NOMO-1 treated with DMSO at 0.1 percent for 48 hours (cell line): ENCODE results near the gene ST7.

Source experiments
- DNase-seq: peaks from one replicate; lab custom pipeline; 2025; ENCODE audit not compliant: unreplicated experiment; lab: John Stamatoyannopoulos, UW

Gene ST7

DNA sequence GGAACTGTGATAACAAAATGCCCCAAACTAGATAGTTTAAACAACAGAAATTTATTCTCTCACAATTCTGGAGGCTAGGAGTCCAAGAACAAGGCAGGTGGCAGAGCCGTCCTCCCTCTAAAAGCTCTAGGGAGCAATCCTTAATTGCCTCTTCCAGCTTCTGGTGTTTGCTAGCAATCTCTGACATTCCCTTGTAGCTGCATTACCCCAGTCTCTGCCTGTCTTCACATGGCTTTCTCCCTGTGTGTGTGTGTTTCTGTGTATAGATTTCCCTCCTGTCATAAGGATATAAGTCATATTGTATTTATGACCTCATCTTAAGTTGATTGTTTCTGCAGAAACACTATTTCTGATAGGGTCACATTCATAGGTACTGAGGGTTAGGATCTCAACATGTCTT, 192.0 kb downstream of the ST7 start:
- DNase-seq, result no peak

DNA sequence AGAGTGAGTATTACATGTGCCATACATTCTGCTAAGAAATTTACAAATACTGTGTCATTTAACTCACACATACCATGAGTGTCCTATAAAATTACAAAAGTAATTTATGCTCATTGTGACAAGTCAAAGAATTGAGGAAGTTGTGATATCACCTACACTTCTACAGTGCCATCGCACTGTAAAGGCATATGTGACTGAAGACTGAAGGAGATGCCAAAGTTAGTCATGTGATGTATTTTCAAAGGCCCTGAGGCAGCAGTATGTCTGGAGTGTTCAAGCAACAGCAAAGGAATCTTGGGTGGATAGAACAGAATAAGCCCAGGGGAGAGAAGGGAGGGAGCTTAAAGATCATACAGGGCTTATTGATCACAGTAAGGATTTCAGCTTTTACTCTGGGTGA, 192.8 kb downstream of the ST7 start:
- DNase-seq, result peak; percentile 17

DNA sequence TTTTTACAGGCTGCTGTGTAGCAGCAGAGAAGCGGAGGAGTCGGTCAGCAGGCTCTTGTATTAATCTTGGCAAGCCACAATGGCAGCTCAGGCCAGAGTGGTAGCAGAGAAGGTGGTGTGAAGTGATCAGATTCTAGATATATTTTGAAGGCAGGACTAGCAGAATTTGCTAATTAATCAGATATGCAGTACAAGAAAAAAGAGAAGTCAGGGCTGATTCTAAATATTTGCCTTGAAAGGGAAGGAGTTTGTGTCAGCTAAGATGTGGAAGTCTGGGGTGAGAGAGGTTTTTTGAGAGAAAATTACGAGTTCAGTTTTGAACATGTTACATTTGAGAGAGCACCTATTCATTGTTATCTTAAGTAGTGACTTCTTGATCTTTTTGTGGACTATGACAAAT, 193.2 kb downstream of the ST7 start:
- peak; percentile 8 for DNase-seq

DNA sequence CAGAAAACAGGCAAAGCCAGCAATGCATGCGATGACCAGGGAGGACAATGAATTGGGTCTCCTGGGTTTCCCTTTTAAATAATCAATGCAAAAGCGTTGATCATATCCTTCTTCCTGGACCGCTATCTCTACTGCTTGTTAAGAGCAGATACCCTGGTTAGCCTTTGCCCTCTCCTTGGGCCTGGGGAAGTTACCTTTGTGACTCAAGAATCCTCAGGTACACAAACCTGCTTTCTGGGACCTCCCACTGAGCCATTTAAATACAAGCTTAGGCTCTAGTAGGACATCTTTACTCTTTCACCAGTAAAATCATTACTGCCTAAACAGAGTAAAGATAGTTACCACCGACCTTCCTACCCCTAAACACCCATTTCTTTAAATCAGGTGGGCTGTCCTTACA, 195.7 kb downstream of the ST7 start:
- no peak for DNase-seq

DNA sequence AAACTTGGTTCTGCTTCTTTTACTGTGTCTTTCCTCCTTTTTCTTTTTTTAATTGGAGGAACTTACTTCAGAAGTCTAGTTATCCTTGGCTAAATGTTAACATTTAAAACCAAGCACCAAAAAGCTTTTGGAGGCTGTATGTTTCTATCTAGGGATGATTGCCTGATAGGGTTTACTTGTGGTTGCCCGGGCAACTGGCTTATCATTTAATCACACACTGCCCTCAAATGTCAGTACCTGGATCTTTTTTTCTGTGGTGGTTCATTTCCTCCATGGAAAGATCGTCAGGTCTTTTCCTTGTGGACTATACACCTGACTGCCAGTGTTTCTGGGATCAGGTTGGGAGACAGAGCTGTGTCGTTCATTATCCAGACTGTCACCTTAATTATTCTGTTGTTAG, 196.4 kb downstream of the ST7 start:
- DNase-seq, result no peak

DNA sequence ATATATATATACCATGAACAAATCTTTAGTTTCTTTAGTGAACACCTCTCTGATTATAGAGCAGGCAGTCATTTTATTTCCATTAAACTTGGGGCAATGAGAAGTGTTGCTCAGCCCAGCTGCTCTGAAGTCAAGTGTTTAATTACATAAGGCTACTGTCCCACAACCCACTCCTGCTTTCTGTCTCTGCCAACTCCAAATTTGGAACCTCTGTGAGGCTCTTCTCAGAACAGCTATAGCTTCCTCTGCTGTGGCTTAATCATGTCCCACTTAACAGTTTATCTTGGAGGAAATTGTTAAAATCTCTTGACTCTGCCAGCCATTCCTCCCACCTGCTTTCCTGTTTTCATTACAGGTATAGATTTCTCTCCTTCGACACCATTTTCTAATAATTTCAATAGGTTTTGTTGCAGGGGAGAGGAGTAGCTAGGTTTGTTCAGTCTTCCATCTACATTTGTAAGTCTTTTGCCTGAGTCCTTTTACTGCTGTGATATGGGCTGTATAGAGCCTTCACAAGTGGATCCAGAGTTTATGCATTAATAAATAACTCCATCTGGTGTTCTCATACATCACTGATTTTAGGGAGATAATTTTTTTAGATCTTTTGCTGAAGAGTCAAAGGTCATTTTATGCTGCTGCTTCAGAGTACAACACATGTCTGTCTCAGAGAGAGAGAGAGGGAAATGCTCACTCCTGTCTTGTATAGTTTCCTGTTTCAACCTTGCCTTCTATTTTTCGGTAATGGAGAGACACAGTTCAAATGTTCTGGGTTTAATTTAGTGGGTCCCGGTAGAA, 199.1 kb downstream of the ST7 start:
- DNase-seq, result no peak

DNA sequence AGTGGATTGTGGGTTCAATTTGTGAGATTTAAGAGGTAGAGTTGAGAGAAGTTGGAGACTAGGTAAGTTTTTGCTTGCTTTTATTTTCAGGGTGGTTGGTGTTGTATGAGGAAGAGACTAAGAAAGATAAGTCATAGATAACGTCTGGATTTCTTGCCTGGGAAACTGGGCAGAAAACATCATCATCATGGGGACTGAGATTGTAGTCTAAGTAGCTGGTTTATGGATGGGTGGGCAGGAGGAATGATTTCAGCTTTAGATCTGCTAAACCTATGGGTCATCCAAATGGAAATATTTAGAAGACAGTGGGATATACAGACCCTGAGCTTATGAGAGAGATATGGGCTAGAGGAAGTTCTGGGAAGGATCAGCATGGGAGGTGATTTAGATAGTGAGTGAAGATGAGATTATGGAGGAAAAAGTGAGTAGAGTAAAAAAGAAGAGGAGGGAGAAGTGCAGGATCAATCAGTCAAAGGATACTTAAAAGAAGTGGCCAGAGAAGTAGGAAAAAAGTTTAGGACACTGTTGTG, 199.8 kb downstream of the ST7 start:
- no peak for DNase-seq

DNA sequence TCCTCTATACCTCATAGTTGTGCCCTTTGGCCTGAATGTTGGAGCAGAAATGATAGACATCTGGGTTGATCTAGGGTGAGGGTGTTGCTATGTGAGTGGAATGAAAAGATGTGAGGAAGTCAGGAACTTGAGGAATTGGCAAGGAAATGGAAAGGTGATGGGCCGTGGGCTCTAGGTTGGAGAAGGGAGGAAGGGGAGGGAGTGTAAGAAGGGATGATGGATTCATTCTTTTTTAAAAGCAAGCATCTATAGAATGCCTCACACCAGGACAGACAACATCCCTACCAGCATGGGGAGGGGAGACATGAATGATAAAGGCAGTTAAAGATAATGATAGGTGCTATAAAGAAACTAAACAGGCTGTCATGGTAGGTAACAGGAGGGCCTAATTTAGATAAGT, 201.4 kb downstream of the ST7 start:
- no peak for DNase-seq

DNA sequence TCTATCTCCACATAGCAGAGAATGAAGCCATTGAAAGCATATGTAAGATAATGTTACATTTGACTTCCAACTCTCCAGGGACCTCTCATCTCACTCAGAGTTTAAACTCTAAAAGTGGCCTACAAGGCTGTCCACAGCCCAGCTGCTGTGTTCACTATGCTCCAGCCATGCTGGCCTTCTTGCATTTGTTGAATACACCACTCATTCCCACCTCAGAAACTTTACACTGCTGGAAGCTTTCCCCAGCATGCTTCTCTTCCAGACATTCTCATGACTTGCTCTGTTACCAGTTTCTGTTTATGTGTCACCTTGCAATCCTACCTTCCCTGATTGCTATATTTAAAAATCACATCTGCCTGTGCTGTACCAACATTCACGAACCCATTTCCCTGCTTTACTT, 202.4 kb downstream of the ST7 start:
- no peak for DNase-seq

DNA sequence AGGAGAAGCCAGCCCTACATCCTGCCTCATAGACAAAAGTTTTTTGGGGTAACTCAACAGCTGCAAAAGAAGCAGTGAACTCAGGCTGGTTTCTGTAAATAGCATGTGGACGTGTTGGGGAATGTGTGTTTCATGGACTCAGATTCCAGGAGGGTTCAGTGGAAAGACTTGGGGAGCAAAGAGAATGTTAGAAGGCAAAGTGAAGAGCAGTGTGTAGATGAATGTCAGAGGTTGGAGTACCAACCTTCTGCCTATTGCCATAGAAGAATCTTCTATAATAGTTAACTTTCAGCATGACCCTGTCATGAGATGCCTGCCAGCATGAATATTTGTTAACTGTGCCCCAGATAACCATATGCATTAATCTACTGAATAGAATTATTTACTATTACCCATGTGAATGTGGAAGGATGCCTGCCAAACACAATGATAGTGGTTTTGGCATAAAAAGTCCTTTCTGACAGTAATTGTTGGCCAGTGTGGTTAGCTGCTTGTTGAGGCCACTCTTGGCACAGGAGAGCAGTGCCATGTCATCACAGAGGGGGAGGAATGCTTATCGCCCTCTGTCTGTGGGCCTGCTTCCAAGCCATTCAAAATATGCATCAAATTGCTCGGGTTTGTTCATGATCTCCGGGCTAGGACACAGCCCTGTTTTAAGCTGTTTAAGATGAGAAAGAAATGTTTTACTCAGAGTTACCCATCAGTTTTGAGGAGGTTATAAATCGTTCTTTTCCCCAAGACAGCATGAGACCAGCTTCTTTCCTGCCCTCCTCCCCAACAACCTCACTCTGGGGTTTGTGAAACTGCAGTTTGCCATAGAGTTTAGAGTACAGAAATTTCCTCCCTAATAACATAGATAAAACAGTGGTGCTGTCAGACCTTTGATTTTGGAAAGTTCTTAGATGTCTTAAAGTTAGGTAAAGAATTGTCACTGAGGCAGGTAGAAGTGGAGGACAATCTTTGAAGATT, 204.2 kb downstream of the ST7 start:
- no peak for DNase-seq

DNA sequence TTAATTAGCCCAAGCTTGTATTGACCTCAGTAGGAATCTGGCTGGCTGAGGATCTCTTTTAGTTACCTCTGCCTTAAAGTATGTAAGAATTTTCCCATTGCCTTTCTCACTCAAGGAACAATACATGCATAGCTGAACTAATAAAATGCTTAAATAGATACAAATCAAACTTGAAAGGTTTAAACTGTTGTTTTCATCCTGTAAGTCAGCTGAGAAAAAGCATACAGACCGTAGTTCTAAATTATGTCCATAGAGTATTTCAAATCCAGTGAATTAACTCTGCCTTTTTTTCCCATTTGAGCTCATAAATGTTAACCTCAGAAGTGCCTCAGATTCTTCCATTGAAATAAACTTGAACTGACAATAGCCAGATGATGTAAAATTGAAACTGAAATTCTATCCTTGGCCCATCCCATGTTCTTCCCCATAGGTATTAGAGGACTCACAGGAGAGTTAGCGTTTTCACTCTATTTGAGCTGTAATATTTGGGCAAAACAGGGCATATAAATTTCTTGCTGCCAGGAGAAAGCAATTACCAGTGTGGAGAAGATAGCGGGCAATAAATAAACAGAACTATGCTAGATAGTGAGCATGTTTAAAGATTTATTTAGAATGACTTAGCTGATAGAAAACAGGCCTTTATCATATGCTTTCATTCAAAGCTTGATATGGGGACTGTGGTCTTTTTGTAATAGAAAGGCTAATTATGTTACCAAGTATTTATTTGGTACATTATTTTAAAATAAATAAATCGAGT, 205.8 kb downstream of the ST7 start:
- no peak for DNase-seq

DNA sequence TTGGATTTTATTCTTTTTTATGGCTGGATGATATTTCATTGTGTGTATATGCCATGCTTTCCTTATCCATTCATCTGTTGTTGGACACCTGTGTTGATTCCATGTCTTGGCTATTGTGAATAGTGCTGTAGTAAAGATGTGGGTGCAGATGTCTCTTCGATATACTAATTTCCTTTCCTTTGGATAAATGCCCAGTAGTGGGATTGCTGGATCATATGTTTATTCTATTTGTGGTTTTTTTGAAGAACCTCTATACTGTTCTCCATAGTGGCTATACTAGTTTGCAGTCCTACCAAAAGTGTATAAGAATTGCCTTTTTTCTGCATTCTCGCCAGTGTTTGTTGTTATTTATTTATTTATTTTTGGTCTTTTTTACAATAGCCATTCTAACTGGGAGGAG, 209.8 kb downstream of the ST7 start:
- DNase-seq, result no peak

DNA sequence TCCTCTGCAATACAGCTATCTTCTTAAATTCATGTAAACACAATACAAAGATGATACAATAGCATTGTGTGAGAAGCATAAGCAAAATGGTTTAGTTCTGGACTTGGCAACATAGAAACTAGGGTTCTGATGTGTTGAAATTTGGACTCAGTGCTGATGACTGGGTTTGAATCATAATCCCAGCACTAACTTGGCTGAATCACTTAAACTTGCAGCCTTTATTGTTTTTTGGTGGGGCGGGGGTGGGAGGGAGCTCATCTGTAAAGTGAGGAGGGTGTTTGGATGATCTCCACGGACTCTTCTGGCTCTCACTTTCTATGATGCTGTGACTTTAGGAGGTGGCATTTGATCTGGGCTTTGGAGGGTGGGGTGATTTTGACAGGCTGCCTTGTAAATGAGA, 211.3 kb downstream of the ST7 start:
- DNase-seq, result no peak

DNA sequence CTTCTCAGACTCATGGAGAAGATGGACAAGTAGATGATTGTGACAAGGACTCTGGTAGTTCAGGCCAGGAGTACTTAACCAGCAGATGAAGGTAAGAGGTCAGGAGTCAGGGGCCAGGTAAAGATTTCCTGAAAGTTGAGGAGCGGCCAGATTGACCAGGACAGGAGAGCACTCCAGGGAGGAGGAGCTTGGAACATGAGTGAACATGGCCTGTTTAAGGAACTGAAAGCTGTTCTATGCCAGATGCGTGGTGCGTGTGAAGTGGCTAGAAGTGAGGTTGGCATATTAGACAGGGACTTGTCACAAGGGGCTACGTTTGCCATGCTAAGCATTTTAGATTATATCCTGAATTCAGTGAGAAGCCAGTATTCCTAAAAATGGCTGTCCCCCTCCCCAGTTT, 212.4 kb downstream of the ST7 start:
- no peak for DNase-seq

DNA sequence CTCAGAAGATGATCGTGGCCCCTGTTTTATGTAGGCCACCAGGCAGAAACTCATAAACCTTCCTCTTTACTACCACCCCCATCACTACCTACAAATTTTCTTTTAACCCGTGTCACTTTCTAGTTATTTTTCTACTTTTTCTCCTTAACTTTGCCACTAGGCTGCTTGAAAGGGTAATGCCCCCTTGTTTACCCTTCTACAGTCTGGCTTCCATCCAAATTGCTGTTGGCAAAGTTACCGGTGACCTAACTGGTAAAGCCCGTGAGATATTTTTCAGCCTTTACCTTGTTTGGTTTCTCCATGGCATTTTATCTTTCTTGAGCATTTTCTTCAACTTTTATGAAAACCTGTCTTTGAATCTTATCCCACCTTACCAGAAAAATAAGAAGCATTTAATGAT, 216.6 kb downstream of the ST7 start:
- no peak for DNase-seq

DNA sequence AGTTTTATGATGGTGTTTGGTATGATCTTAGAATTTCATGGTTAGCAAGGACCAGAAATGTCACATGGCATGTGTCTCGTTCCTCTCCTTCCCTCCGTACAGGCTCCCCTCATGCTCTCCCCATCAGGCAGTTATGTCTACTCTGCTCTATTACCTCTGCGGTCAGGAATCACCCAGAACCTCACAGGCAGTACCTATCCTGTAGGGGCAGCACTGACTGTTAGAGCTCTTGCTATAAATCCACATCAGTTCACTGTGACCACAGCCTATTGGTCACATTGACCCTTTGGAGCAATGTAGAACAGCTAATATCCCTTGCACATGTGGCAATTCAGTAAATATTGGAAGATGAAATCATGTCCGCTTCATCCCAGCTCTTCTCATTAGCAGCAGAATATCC, 217.8 kb downstream of the ST7 start:
- DNase-seq, result no peak

DNA sequence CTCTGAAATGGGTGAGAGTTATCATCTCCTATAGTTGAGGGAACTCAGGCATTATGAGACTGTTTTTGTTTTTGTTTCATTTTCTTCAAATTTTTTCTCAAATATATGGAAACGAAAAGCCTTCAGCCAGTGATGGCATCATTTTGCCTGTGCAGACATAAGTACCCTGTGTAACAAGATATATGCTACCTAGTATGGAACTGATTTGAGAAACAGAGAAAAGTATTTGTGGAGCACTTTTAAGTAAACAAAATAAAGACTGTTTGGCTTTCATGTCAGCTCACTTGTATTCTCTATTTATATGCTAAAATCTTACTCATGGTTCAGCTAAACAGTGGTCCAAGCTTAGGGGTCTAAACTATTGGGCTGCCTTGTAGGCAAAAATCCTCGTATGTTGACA, 219.0 kb downstream of the ST7 start:
- no peak for DNase-seq

DNA sequence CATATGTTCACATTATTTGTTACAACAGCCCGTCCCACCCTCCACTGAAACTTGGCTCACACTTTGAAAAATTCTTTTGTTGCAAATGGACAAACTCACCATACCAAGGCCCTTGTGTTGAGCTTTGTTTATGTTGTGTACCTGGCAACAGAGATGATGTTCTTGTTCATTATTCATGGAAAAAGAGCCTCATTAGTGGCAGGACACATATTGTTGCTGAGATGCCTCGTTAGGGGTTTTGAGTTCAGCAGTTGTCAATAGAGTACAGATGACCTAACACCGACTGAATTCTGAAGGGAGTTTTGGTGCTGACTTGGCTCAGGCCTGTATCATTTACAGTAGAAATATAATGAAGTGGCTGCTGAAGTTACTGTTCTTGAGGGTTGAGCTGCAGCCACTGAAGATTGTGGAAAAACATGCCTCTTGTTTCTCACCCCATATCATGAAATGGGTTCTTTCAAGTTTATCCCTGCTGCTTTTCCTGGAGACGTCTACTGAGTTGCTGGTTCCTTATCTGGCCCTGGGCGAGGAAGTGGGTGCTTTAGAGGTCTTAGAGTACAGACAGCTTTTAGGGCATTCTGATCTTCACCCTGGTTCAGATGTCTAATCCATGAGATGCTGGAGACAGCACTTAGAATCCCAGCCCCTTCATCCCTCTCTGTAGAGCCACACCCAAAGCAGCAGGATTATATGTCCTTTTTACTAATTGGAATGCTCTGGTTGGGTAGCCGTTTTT, 219.9 kb downstream of the ST7 start:
- no peak for DNase-seq

DNA sequence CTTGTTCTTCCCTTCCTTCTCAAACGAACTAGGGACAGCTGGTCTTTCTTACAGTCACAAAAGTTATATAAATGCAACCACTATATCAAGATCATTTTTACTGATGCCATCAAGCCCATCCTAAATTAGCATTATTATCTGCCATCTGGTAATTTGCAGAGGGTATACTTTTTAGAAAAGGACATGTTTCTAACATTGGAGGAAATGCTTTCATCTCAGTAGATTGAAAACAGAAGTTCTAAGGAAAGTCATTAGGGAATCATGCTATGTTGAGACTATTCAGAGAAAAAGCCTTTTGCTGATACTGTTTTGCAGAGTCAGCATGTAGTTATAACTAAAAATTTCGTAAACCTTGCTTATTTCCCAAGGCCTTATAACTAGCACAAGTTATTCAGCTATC, 222.9 kb downstream of the ST7 start:
- no peak for DNase-seq

DNA sequence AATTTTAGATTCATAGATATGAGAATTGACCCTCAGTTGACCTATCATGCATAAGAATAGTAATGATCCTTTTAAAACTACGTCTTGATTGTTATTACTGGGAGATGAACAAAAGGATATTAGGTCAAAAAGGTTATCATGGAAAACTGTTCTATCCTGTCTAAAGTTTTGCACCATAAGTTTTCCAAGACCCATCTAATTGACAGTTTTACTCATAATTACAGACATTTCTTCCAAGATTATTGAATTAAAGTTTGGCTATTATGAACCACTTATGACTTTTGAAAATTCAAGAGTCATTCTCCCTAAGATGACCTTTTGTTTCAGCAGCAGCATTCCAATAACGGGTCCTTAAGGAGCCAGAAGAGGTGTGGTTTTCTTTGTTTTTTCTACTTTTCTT, 225.3 kb downstream of the ST7 start:
- no peak for DNase-seq

DNA sequence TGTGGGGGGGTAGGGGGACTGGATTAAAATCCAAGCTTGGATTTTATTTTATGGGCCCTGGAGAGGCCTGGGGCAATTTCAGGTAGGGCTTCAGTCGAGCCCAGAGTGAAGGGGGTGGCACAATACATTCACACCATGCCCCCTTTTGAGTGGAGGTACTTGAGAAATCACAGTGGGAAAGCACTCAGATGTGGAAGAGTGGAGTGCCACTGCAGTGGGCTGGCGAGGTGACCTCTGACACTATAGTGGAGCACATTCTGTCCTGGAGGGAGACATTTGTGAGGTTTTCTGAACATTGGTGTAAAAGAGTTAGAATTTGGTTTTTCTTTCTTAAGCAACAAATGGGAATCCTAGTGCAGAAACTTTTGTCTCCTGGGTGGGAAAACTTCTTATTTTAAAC, 226.4 kb downstream of the ST7 start:
- DNase-seq, result no peak
